SK-N-SH (cell line): ENCODE results near the gene TLDC2.

ENCODE experiments used
- ELF1 ChIP-seq: IDR thresholded peaks from 2 replicates; pipeline ENCODE4 v1.4.0; 2012
- FOSL2 ChIP-seq: IDR thresholded peaks from 2 replicates; pipeline ENCODE4 v1.4.0; 2012; ENCODE audit warnings: low read depth, mild to moderate bottlenecking, moderate library complexity, borderline replicate concordance
- MEF2A ChIP-seq: IDR thresholded peaks from 2 replicates; pipeline ENCODE4 v1.4.0; 2012; ENCODE audit warnings: low read depth, borderline replicate concordance
- NRF1 ChIP-seq: IDR thresholded peaks from 2 replicates; pipeline ENCODE4 v1.6.1; 2012; ENCODE audit warnings: low read depth, mild to moderate bottlenecking, low read length
- SIN3A ChIP-seq: IDR thresholded peaks from 2 replicates; pipeline ENCODE4 v1.6.1; 2012; ENCODE audit warnings: low read depth, mild to moderate bottlenecking, low read length, moderate library complexity, borderline replicate concordance

DNA sequence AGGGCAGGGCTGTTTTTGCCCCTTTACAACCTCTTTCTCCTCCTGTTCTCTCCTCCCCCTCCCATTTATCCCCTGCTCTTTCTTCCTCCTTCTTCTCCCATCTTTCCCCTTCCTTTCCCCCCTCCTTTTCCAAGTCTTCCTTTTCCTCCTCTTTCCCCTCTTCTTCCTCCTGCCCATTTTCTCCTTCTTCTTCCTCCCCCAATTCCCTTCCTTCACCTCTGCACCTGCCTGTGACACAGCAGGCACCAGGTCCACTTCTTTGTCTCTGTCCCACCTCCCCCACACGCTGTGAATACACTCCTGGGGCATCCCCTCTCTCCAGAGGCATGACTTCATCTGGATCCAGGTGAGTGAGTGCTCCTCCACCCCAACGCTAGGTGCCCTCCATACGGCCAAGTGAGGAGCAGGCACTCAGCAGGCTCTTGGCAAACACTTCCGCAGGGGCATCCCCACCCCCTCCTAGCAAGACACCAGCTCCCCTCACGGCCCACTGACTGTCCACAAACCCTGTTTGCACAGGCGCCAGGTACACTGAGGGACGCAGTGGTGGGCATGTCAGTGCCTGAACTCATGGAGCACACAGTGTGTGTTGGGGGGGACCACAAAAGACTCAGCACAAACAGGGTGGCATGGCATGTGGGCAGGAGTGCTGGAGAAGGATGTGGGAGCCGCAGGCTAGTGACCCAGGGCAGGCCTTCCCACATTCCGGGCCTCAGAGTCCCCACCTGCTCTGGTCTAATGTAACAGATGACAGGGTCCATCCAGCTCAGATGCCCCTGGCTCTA lies 10.7 kb upstream of the TLDC2 start:
- no peak for TF ChIP-seq NRF1
- no peak for TF ChIP-seq FOSL2
- no peak for TF ChIP-seq SIN3A
- no peak for TF ChIP-seq MEF2A
- TF ChIP-seq ELF1 = no peak
